ENCODE results near the gene SLC43A1. TPM values are rescaled to one million over a fixed set of nuclear protein-coding genes. Genes with fewer than 3 reads are reported as not detected.

Gene SLC43A1
- 10 to 100 TPM; 24.6 to 25.8 TPM for total RNA-seq

- peak; percentile 63 for ATAC-seq
- H3K4me1 Mint-ChIP-seq: peaks cover 30% of the 10 kb centered on the region
- peak; percentile 61 for DNase-seq
- H3K27me3 Mint-ChIP-seq: no peaks in the 10 kb centered on the region
- H3K9me3 Mint-ChIP-seq (ENCODE audit: low read depth): no peaks in the 10 kb centered on the region
- H3K27ac Mint-ChIP-seq: peak within 1 kb of the TSS; percentile 89
- H3K4me3 Mint-ChIP-seq: peak within 1 kb of the TSS; percentile 96
- peaks cover 3% of the 10 kb centered on the region for H3K36me3 Mint-ChIP-seq
- CTCF ChIA-PET: interaction anchor here (0.9 to 7.1 kb wide), 14 partner anchors 12 to 180 kb away, joined by 3 to 107 read pairs (median 4); partner anchors contain the start of genes RTN4RL2, SLC43A3, SSRP1 and TIMM10
These were observed at the start of gene SLC43A1 for GRCh38 chr11:57515332-57516060. Gene SLC43A1 (minus strand): TSS chr11:57515702. CDS start chr11:57514111, 1,591 bp downstream.

GRCh38 chr11:57562596-57562995 is 47.1 kb upstream of the SLC43A1 start:
- Mint-ChIP-seq H3K4me1 (peaks cover 41% of the 10 kb centered on the region), H3K27me3 (no peaks in the 10 kb centered on the region), H3K27ac (peak overlapping the region; percentile 6), H3K9me3 (ENCODE audit: low read depth) (no peaks in the 10 kb centered on the region), H3K4me3 (no peak overlapping the region), H3K36me3 (peaks cover 55% of the 10 kb centered on the region)
- ATAC-seq (no peak), DNase-seq (no peak)
- CTCF ChIA-PET: interaction anchor here (3.6 kb wide), 1 partner anchor 79 kb away, joined by 14 read pairs; no protein-coding TSS in a partner anchor

GRCh38 chr11:57560146-57560545 is 44.6 kb upstream of the SLC43A1 start:
- no peak overlapping the region for H3K4me3 Mint-ChIP-seq
- peaks cover 39% of the 10 kb centered on the region for H3K4me1 Mint-ChIP-seq
- DNase-seq (no peak), ATAC-seq (no peak)
- no peaks in the 10 kb centered on the region for H3K27me3 Mint-ChIP-seq
- no peak overlapping the region for H3K27ac Mint-ChIP-seq
- no peaks in the 10 kb centered on the region for H3K9me3 Mint-ChIP-seq (ENCODE audit: low read depth)
- peaks cover 56% of the 10 kb centered on the region for H3K36me3 Mint-ChIP-seq
- CTCF ChIA-PET: interaction anchor here (0.7 to 1.2 kb wide), 4 partner anchors 8 to 97 kb away, joined by 3 to 6 read pairs (median 3); partner anchors contain the start of gene UBE2L6

GRCh38 chr11:57556041-57556440 is 40.5 kb upstream of the SLC43A1 start:
- no peaks in the 10 kb centered on the region for H3K27me3 Mint-ChIP-seq
- DNase-seq (no peak), ATAC-seq (no peak)
- peaks cover 69% of the 10 kb centered on the region for H3K36me3 Mint-ChIP-seq
- H3K4me1 Mint-ChIP-seq: peaks cover 11% of the 10 kb centered on the region
- no peak overlapping the region for H3K4me3 Mint-ChIP-seq
- no peak overlapping the region for H3K27ac Mint-ChIP-seq
- CTCF ChIA-PET: interaction anchor here (1.0 kb wide), 1 partner anchor 11 kb away, joined by 3 read pairs; the partner anchor contains the start of gene UBE2L6
- no peaks in the 10 kb centered on the region for H3K9me3 Mint-ChIP-seq (ENCODE audit: low read depth)

GRCh38 chr11:57555393-57555792 is 39.9 kb upstream of the SLC43A1 start:
- H3K27ac Mint-ChIP-seq: peak overlapping the region; percentile 10
- DNase-seq (no peak), ATAC-seq (no peak)
- H3K9me3 Mint-ChIP-seq (ENCODE audit: low read depth): no peaks in the 10 kb centered on the region
- CTCF ChIA-PET: interaction anchor here (1.0 to 1.6 kb wide), 2 partner anchors 12 to 62 kb away, joined by 3 read pairs; partner anchors contain the start of gene UBE2L6
- H3K4me3 Mint-ChIP-seq: no peak overlapping the region
- H3K36me3 Mint-ChIP-seq: peaks cover 73% of the 10 kb centered on the region
- H3K4me1 Mint-ChIP-seq: peaks cover 10% of the 10 kb centered on the region
- H3K27me3 Mint-ChIP-seq: no peaks in the 10 kb centered on the region

GRCh38 chr11:57552479-57552878 is 37.0 kb upstream of the SLC43A1 start:
- no peak overlapping the region for H3K4me3 Mint-ChIP-seq
- no peaks in the 10 kb centered on the region for H3K9me3 Mint-ChIP-seq (ENCODE audit: low read depth)
- CTCF ChIA-PET: interaction anchor here (0.8 to 1.2 kb wide), 2 partner anchors 11 to 15 kb away, joined by 3 to 5 read pairs; partner anchors contain the start of gene UBE2L6
- no peaks in the 10 kb centered on the region for H3K27me3 Mint-ChIP-seq
- DNase-seq: no peak
- peaks cover 22% of the 10 kb centered on the region for H3K4me1 Mint-ChIP-seq
- no peak overlapping the region for H3K27ac Mint-ChIP-seq
- H3K36me3 Mint-ChIP-seq: peaks cover 68% of the 10 kb centered on the region
- no peak for ATAC-seq

- DNase-seq (no peak), ATAC-seq (no peak)
- Mint-ChIP-seq H3K4me3 (no peak overlapping the region), H3K27ac (no peak overlapping the region), H3K9me3 (ENCODE audit: low read depth) (no peaks in the 10 kb centered on the region), H3K4me1 (peaks cover 27% of the 10 kb centered on the region), H3K36me3 (peaks cover 63% of the 10 kb centered on the region), H3K27me3 (no peaks in the 10 kb centered on the region)
- CTCF ChIA-PET: interaction anchor here (1.2 kb wide), 2 partner anchors 10 to 93 kb away, joined by 3 read pairs; no protein-coding TSS in a partner anchor
These were observed 36.4 kb upstream of the SLC43A1 start for GRCh38 chr11:57551941-57552340.

- CTCF ChIA-PET: interaction anchor here (1.3 to 3.5 kb wide), 4 partner anchors 16 to 92 kb away, joined by 4 to 17 read pairs (median 7); partner anchors contain the start of gene RTN4RL2
- DNase-seq (no peak), ATAC-seq (no peak)
- Mint-ChIP-seq H3K27me3 (no peaks in the 10 kb centered on the region), H3K9me3 (ENCODE audit: low read depth) (no peaks in the 10 kb centered on the region), H3K27ac (no peak overlapping the region), H3K36me3 (peaks cover 51% of the 10 kb centered on the region), H3K4me3 (no peak overlapping the region), H3K4me1 (peaks cover 23% of the 10 kb centered on the region)
These were observed 34.5 kb upstream of the SLC43A1 start for GRCh38 chr11:57549983-57550382.

- H3K27ac Mint-ChIP-seq: peak overlapping the region; percentile 38
- no peak overlapping the region for H3K4me3 Mint-ChIP-seq
- H3K27me3 Mint-ChIP-seq: no peaks in the 10 kb centered on the region
- H3K4me1 Mint-ChIP-seq: peaks cover 20% of the 10 kb centered on the region
- peak; percentile 57 for ATAC-seq
- no peaks in the 10 kb centered on the region for H3K9me3 Mint-ChIP-seq (ENCODE audit: low read depth)
- CTCF ChIA-PET: interaction anchor here (1.1 to 3.5 kb wide), 8 partner anchors 10 to 96 kb away, joined by 3 to 17 read pairs (median 4); partner anchors contain the start of genes RTN4RL2, SMTNL1 and UBE2L6
- peaks cover 35% of the 10 kb centered on the region for H3K36me3 Mint-ChIP-seq
- peak; percentile 48 for DNase-seq
These were observed 32.4 kb upstream of the SLC43A1 start for GRCh38 chr11:57547854-57548377.

GRCh38 chr11:57546869-57547475 is 31.5 kb upstream of the SLC43A1 start:
- CTCF ChIA-PET: interaction anchor here (1.1 to 3.5 kb wide), 8 partner anchors 9 to 97 kb away, joined by 3 to 17 read pairs (median 6); partner anchors contain the start of genes RTN4RL2, SMTNL1 and UBE2L6
- no peaks in the 10 kb centered on the region for H3K9me3 Mint-ChIP-seq (ENCODE audit: low read depth)
- no peaks in the 10 kb centered on the region for H3K27me3 Mint-ChIP-seq
- H3K4me3 Mint-ChIP-seq: no peak overlapping the region
- ATAC-seq: peak; percentile 61
- H3K4me1 Mint-ChIP-seq: peaks cover 20% of the 10 kb centered on the region
- no peak for DNase-seq
- peaks cover 26% of the 10 kb centered on the region for H3K36me3 Mint-ChIP-seq
- peak overlapping the region; percentile 22 for H3K27ac Mint-ChIP-seq

- CTCF ChIA-PET: interaction anchor here (1.2 to 3.5 kb wide), 5 partner anchors 13 to 92 kb away, joined by 3 to 17 read pairs (median 7); partner anchors contain the start of genes RTN4RL2 and UBE2L6
- Mint-ChIP-seq H3K9me3 (ENCODE audit: low read depth) (no peaks in the 10 kb centered on the region), H3K4me1 (peaks cover 20% of the 10 kb centered on the region), H3K27ac (no peak overlapping the region), H3K4me3 (no peak overlapping the region), H3K27me3 (no peaks in the 10 kb centered on the region), H3K36me3 (peaks cover 21% of the 10 kb centered on the region)
- no peak for DNase-seq
- no peak for ATAC-seq
These were observed 30.9 kb upstream of the SLC43A1 start for GRCh38 chr11:57546451-57546850.

GRCh38 chr11:57545883-57546282 is 30.4 kb upstream of the SLC43A1 start:
- CTCF ChIA-PET: interaction anchor here (1.2 to 2.5 kb wide), 2 partner anchors 13 to 19 kb away, joined by 3 to 11 read pairs; no protein-coding TSS in a partner anchor
- DNase-seq (no peak), ATAC-seq (no peak)
- Mint-ChIP-seq H3K36me3 (peaks cover 21% of the 10 kb centered on the region), H3K27me3 (no peaks in the 10 kb centered on the region), H3K4me3 (no peak overlapping the region), H3K27ac (no peak overlapping the region), H3K4me1 (peaks cover 20% of the 10 kb centered on the region), H3K9me3 (ENCODE audit: low read depth) (no peaks in the 10 kb centered on the region)

- H3K27me3 Mint-ChIP-seq: no peaks in the 10 kb centered on the region
- H3K9me3 Mint-ChIP-seq (ENCODE audit: low read depth): no peaks in the 10 kb centered on the region
- no peak overlapping the region for H3K4me3 Mint-ChIP-seq
- H3K27ac Mint-ChIP-seq: no peak overlapping the region
- DNase-seq: no peak
- peaks cover 16% of the 10 kb centered on the region for H3K4me1 Mint-ChIP-seq
- peaks cover 12% of the 10 kb centered on the region for H3K36me3 Mint-ChIP-seq
- ATAC-seq: no peak
- CTCF ChIA-PET: interaction anchor here (1.2 to 2.5 kb wide), 3 partner anchors 18 to 86 kb away, joined by 3 to 11 read pairs (median 3); no protein-coding TSS in a partner anchor
These were observed 29.1 kb upstream of the SLC43A1 start for GRCh38 chr11:57544566-57544965.

Data from activated CD8-positive, alpha-beta memory T cell treated with anti-CD3 and anti-CD28 coated beads, Interleukin-2, amount 10 ng/mL, durations not matched to agents 7 days and 5 days (primary cell).